Keratinocyte (primary cell): ENCODE measurements around the gene TERB1. TPM values are rescaled to one million over a fixed set of nuclear protein-coding genes. Genes with fewer than 3 reads are reported as not detected.

Experiments
- DNase-seq: peaks from one replicate; pipeline ENCODE4 v3.0.0-alpha.2; 2011; ENCODE audit warnings: low read depth, missing footprints, low spot score
- FAIRE-seq: peaks from 2 replicates; lab custom pipeline; 2011; peaks lifted over from hg19 to GRCh38; lab: Jason Lieb, UNC
- H2AFZ ChIP-seq: 2 replicates; pipeline ENCODE4 v1.6.0; 2012; ENCODE audit warnings: low read length, control low read depth, inconsistent platforms; ENCODE audit not compliant: control insufficient read depth
- H3K27ac ChIP-seq: 2 replicates; pipeline ENCODE4 v1.5.1; 2011; ENCODE audit warnings: low read length; ENCODE audit not compliant: control insufficient read depth, insufficient read depth
- H3K27me3 ChIP-seq: 3 replicates; pipeline ENCODE4 v1.6.0; 2011; ENCODE audit warnings: low read length; ENCODE audit not compliant: control insufficient read depth, insufficient read depth; ENCODE audit errors: extremely low read depth
- H3K36me3 ChIP-seq, 2 experiments: 2 replicates in 1 of 2; 3 replicates in 1 of 2; pipeline ENCODE4 v1.5.1; 2011; ENCODE audit warnings: low read length in 2 of 2, mild to moderate bottlenecking in 1 of 2; ENCODE audit not compliant: control insufficient read depth in 2 of 2, insufficient read depth in 2 of 2; ENCODE audit errors: extremely low read depth in 1 of 2
- H3K4me1 ChIP-seq: 3 replicates; pipeline ENCODE4 v1.5.1; 2011; ENCODE audit warnings: low read length; ENCODE audit not compliant: control insufficient read depth, insufficient read depth; ENCODE audit errors: extremely low read depth
- H3K4me2 ChIP-seq: 3 replicates; pipeline ENCODE4 v1.6.0; 2011; ENCODE audit warnings: low read depth, low read length; ENCODE audit not compliant: control insufficient read depth, insufficient read depth; ENCODE audit errors: extremely low read depth
- H3K4me3 ChIP-seq, 3 experiments: fragments of 200-600 bp in 1 of 3; sonication (generic) in 1 of 3; 2 replicates in 2 of 3; 3 replicates in 1 of 3; pipeline ENCODE4 v1.5.1; 2011 to 2016; ENCODE audit warnings: low read length in 3 of 3, mild to moderate bottlenecking in 3 of 3, control low read depth in 2 of 3, inconsistent platforms in 1 of 3, low read depth in 1 of 3, mixed read lengths in 1 of 3, mixed run types in 1 of 3, moderate library complexity in 1 of 3; ENCODE audit not compliant: control insufficient read depth in 2 of 3, insufficient read depth in 2 of 3; ENCODE audit errors: extremely low read depth in 1 of 3
- H3K79me2 ChIP-seq: 2 replicates; pipeline ENCODE4 v1.6.0; 2012; ENCODE audit warnings: low read length; ENCODE audit not compliant: control insufficient read depth, insufficient read depth
- H3K9ac ChIP-seq: 3 replicates; pipeline ENCODE4 v1.6.0; 2011; ENCODE audit warnings: low read length; ENCODE audit not compliant: control insufficient read depth, insufficient read depth; ENCODE audit errors: extremely low read depth
- H3K9me1 ChIP-seq: 3 replicates; pipeline ENCODE4 v1.6.0; 2011; ENCODE audit warnings: low read length; ENCODE audit not compliant: control insufficient read depth, insufficient read depth; ENCODE audit errors: extremely low read depth
- H3K9me3 ChIP-seq: 2 replicates; pipeline ENCODE4 v1.5.1; 2012; ENCODE audit warnings: low read depth, low read length; ENCODE audit not compliant: control insufficient read depth
- H4K20me1 ChIP-seq: 3 replicates; pipeline ENCODE4 v1.6.0; 2011; ENCODE audit warnings: low read length; ENCODE audit not compliant: control insufficient read depth, insufficient read depth; ENCODE audit errors: extremely low read depth
- CTCF ChIP-seq, 3 experiments: IDR thresholded peaks in 1 of 3; conservative IDR thresholded peaks in 1 of 3; optimal IDR thresholded peaks in 1 of 3; 2 replicates in 2 of 3; 3 replicates in 1 of 3; pipeline versions ENCODE3 to v1.5.1; 2011; ENCODE audit warnings: low read length in 3 of 3, mild to moderate bottlenecking in 3 of 3, moderate library complexity in 2 of 3, control low read depth in 1 of 3, inconsistent platforms in 1 of 3; ENCODE audit not compliant: insufficient read depth in 2 of 3; ENCODE audit errors: extremely low read depth in 1 of 3
- EZH2 ChIP-seq: IDR thresholded peaks from one replicate; pipeline ENCODE4 v1.6.1; 2012; ENCODE audit warnings: inconsistent platforms, mild to moderate bottlenecking, low read length, moderate library complexity
- dilution Hi-C: fragments of 300-500 bp; cut with MboI; formaldehyde crosslinking; loops from one replicate; pipeline ENCODE4 v1.7.0; 2020; ENCODE audit warnings: low sequenced_read_pairs; ENCODE audit not compliant: extremely low pct_ligation_motif_present
- polyA plus RNA-seq, 5 experiments: library from polyadenylated mRNA; depleted of rRNA in 3 of 5; stranded (reverse) in 3 of 5; stranded (forward) in 1 of 5; unstranded in 1 of 5; fragments of >200 nt; gene quantifications; 1 replicate in 1 of 5; 2 replicates in 3 of 5; 3 replicates in 1 of 5; pipeline versions ENCODE4 v1.2.1 to v1.2.3, GENCODE V29; 2011 to 2012; ENCODE audit warnings: missing spikeins in 2 of 5, low read depth in 1 of 5, low replicate concordance in 1 of 5

TERB1 gene
- polyA plus RNA-seq, 1 donor (not counting 4 experiments of a cell fraction or from before 2014, with no cell fraction given) = 0.22 TPM

GRCh38 chr16:66832190-66832589 lies 30.8 kb upstream of the TERB1 start:
- Histone ChIP-seq H3K27ac (no peak overlapping the region), H3K9me3 (no peaks in the 10 kb centered on the region), H3K4me2 (no peak overlapping the region), H3K79me2 (peaks cover 31% of the 10 kb centered on the region), H3K27me3 (no peaks in the 10 kb centered on the region), H3K9ac (no peak overlapping the region), H3K36me3 (peaks cover 3 to 10% of the 10 kb centered on the region in 2 experiments), H3K9me1 (no peaks in the 10 kb centered on the region), H3K4me3 (no peak overlapping the region), H4K20me1 (peaks cover 2% of the 10 kb centered on the region), H3K4me1 (peaks cover 21% of the 10 kb centered on the region), H2AFZ (no peak overlapping the region)
- TF ChIP-seq CTCF (optimal IDR thresholded peaks at IDR 0.05 in 1 of 3, IDR thresholded peaks at IDR 0.05 in 1 of 3, conservative IDR thresholded peaks at IDR 0.05 in 1 of 3; ENCODE audit: extremely low read depth in 1 of 3, insufficient read depth in 2 of 3, low read length in 3 of 3) = no peak
- TF ChIP-seq EZH2 = no peak
- dilution Hi-C loops = no loop called here
- no peak for FAIRE-seq
- DNase-seq = no peak

- dilution Hi-C loops = no loop called here
- peak within 1 kb of the TSS; percentile 85 for H3K9ac ChIP-seq
- FAIRE-seq (no peak), DNase-seq (peak; percentile 36)
- peak within 1 kb of the TSS; percentile 49 to 76 (median 56) for H3K4me3 ChIP-seq
- no peaks in the 10 kb centered on the region for H3K9me1 ChIP-seq
- H3K9me3 ChIP-seq = no peaks in the 10 kb centered on the region
- peaks cover 7 to 10% of the 10 kb centered on the region in 2 experiments for H3K36me3 ChIP-seq
- peaks cover 2% of the 10 kb centered on the region for H4K20me1 ChIP-seq
- peak within 1 kb of the TSS; percentile 85 for H3K4me2 ChIP-seq
- TF ChIP-seq EZH2 (no peak), CTCF (optimal IDR thresholded peaks at IDR 0.05 in 1 of 3, IDR thresholded peaks at IDR 0.05 in 1 of 3, conservative IDR thresholded peaks at IDR 0.05 in 1 of 3; ENCODE audit: extremely low read depth in 1 of 3, insufficient read depth in 2 of 3, low read length in 3 of 3) (peak; percentile 78 to 99 (median 97))
- peak within 1 kb of the TSS; percentile 72 for H3K27ac ChIP-seq
- peaks cover 21% of the 10 kb centered on the region for H3K4me1 ChIP-seq
- H3K79me2 ChIP-seq = peaks cover 40% of the 10 kb centered on the region
- no peaks in the 10 kb centered on the region for H3K27me3 ChIP-seq
- H2AFZ ChIP-seq = peak within 1 kb of the TSS; percentile 72
Measured at GRCh38 chr16:66830422-66831404, 29.3 kb upstream of the TERB1 start, which contains the start of gene NAE1. Gene NAE1, minus strand, starts transcription at chr16:66830976. Its CDS starts 77 bp downstream, at chr16:66830899.
